H9 (cell line): Measurements from ENCODE around the gene MEGF10. TPM values are rescaled to one million over a fixed set of nuclear protein-coding genes. Genes with fewer than 3 reads are reported as not detected.

ENCODE experiments used
- DNase-seq: peaks from one replicate; pipeline ENCODE4 v3.0.0-alpha.2; 2017
- H2AFZ ChIP-seq: one replicate; pipeline ENCODE4 v1.6.1; 2013; ENCODE audit warnings: mild to moderate bottlenecking, low read length, control low read depth, moderate library complexity
- H2AK5ac ChIP-seq: 2 replicates; pipeline ENCODE4 v1.6.1; 2013; ENCODE audit warnings: low read length, control low read depth, mixed read lengths; ENCODE audit not compliant: insufficient read length
- H2BK120ac ChIP-seq: one replicate; pipeline ENCODE4 v1.6.1; 2013; ENCODE audit warnings: low read depth, mild to moderate bottlenecking, low read length, control low read depth, inconsistent platforms; ENCODE audit not compliant: poor library complexity, severe bottlenecking
- H2BK12ac ChIP-seq: 2 replicates; pipeline ENCODE4 v1.6.1; 2013; ENCODE audit warnings: low read length, control low read depth, mixed read lengths, low read depth; ENCODE audit not compliant: insufficient read length
- H2BK15ac ChIP-seq: 2 replicates; pipeline ENCODE4 v1.6.1; 2013; ENCODE audit warnings: low read depth, low read length, control low read depth
- H2BK20ac ChIP-seq: one replicate; pipeline ENCODE4 v1.6.1; 2013; ENCODE audit warnings: low read depth, mild to moderate bottlenecking, low read length, control low read depth, inconsistent platforms; ENCODE audit not compliant: poor library complexity, severe bottlenecking
- H2BK5ac ChIP-seq: 2 replicates; pipeline ENCODE4 v1.6.1; 2013; ENCODE audit warnings: low read length, control low read depth, mixed read lengths; ENCODE audit not compliant: insufficient read length
- H3K14ac ChIP-seq: 2 replicates; pipeline ENCODE4 v1.6.1; 2013; ENCODE audit warnings: low read length, control low read depth; ENCODE audit not compliant: insufficient read depth
- H3K18ac ChIP-seq: 2 replicates; pipeline ENCODE4 v1.6.1; 2013; ENCODE audit warnings: low read depth, mild to moderate bottlenecking, mixed read lengths, low read length, control low read depth; ENCODE audit not compliant: insufficient read length
- H3K23ac ChIP-seq: 2 replicates; pipeline ENCODE4 v1.6.1; 2013; ENCODE audit warnings: low read length, control low read depth, mixed read lengths, low read depth; ENCODE audit not compliant: insufficient read length
- H3K23me2 ChIP-seq: 2 replicates; pipeline ENCODE4 v1.6.1; 2013; ENCODE audit warnings: low read depth, mild to moderate bottlenecking, mixed read lengths, low read length, control low read depth; ENCODE audit not compliant: insufficient read length, poor library complexity, severe bottlenecking
- H3K27ac ChIP-seq: 2 replicates; pipeline ENCODE4 v1.5.1; 2013; ENCODE audit warnings: low read length, control low read depth, mixed read lengths, low read depth; ENCODE audit not compliant: insufficient read length
- H3K27me3 ChIP-seq: 2 replicates; pipeline ENCODE4 v1.6.1; 2013; ENCODE audit warnings: low read length, control low read depth, inconsistent platforms; ENCODE audit not compliant: insufficient read depth
- H3K4ac ChIP-seq: 2 replicates; pipeline ENCODE4 v1.6.1; 2013; ENCODE audit warnings: low read depth, mild to moderate bottlenecking, control low read depth, inconsistent platforms, low read length, moderate library complexity
- H3K4me1 ChIP-seq: 2 replicates; pipeline ENCODE4 v1.6.1; 2013; ENCODE audit warnings: low read length, control low read depth, inconsistent platforms; ENCODE audit not compliant: insufficient read depth
- H3K4me2 ChIP-seq: 2 replicates; pipeline ENCODE4 v1.6.1; 2013; ENCODE audit warnings: low read length, control low read depth, mixed read lengths; ENCODE audit not compliant: insufficient read length, insufficient read depth
- H3K56ac ChIP-seq: 2 replicates; pipeline ENCODE4 v1.6.1; 2013; ENCODE audit warnings: low read depth, mild to moderate bottlenecking, mixed read lengths, low read length, control low read depth; ENCODE audit not compliant: insufficient read length
- H3K79me1 ChIP-seq: 2 replicates; pipeline ENCODE4 v1.6.1; 2013; ENCODE audit warnings: low read depth, mild to moderate bottlenecking, moderate library complexity, low read length, control low read depth, inconsistent platforms; ENCODE audit not compliant: insufficient read depth, poor library complexity, severe bottlenecking
- H3K79me2 ChIP-seq: 2 replicates; pipeline ENCODE4 v1.6.1; 2013; ENCODE audit warnings: low read length, control low read depth, inconsistent platforms; ENCODE audit not compliant: insufficient read depth
- H3K9ac ChIP-seq: 2 replicates; pipeline ENCODE4 v1.6.1; 2013; ENCODE audit warnings: low read length, control low read depth, mixed read lengths; ENCODE audit not compliant: insufficient read length; ENCODE audit errors: extremely low read depth
- H3K9me3 ChIP-seq: one replicate; pipeline ENCODE4 v1.6.1; 2013; ENCODE audit warnings: low read depth, low read length, inconsistent platforms; ENCODE audit not compliant: control insufficient read depth
- H3T11ph ChIP-seq: one replicate; pipeline ENCODE4 v1.6.1; 2013; ENCODE audit warnings: mild to moderate bottlenecking, low read length, control low read depth, inconsistent platforms
- H4K20me1 ChIP-seq: one replicate; pipeline ENCODE4 v1.6.1; 2013; ENCODE audit not compliant: control insufficient read depth, insufficient read length, insufficient read depth
- H4K5ac ChIP-seq: 2 replicates; pipeline ENCODE4 v1.6.1; 2013; ENCODE audit warnings: low read depth, mild to moderate bottlenecking, mixed read lengths, low read length, control low read depth; ENCODE audit not compliant: insufficient read length
- H4K8ac ChIP-seq: replicated peaks from 2 replicates; pipeline ENCODE4 v1.6.1; 2013; ENCODE audit warnings: low read length, control low read depth, mixed read lengths, low read depth; ENCODE audit not compliant: insufficient read length
- H4K91ac ChIP-seq: 2 replicates; pipeline ENCODE4 v1.6.1; 2013; ENCODE audit warnings: low read depth, mild to moderate bottlenecking, moderate library complexity, mixed read lengths, low read length, control low read depth; ENCODE audit not compliant: insufficient read length
- H3K27ac Mint-ChIP-seq, 3 experiments: 2 replicates in 2 of 3; 3 replicates in 1 of 3; pipeline ENCODE4 v1.8.0; 2020 to 2021; ENCODE audit warnings: mixed read lengths in 3 of 3, mild to moderate bottlenecking in 1 of 3, moderate library complexity in 1 of 3
- H3K27me3 Mint-ChIP-seq: 2 replicates; pipeline ENCODE4 v1.8.0; 2021; ENCODE audit warnings: low read depth, mild to moderate bottlenecking, moderate library complexity, mixed read lengths
- H3K36me3 Mint-ChIP-seq, 3 experiments: 2 replicates in 2 of 3; 3 replicates in 1 of 3; pipeline ENCODE4 v1.8.0; 2020 to 2021; ENCODE audit warnings: low read depth in 3 of 3, mixed read lengths in 3 of 3; ENCODE audit not compliant: insufficient read depth in 1 of 3
- H3K4me1 Mint-ChIP-seq, 2 experiments: 2 replicates each; pipeline ENCODE4 v1.8.0; 2020; ENCODE audit warnings: mixed read lengths in 2 of 2
- H3K4me3 Mint-ChIP-seq, 2 experiments: 2 replicates in 1 of 2; 3 replicates in 1 of 2; pipeline ENCODE4 v1.8.0; 2020 to 2021; ENCODE audit warnings: mild to moderate bottlenecking in 2 of 2, mixed read lengths in 2 of 2, moderate library complexity in 1 of 2
- H3K9me3 Mint-ChIP-seq, 2 experiments: 2 replicates in 1 of 2; 3 replicates in 1 of 2; pipeline ENCODE4 v1.8.0; 2020; ENCODE audit warnings: mild to moderate bottlenecking in 2 of 2, mixed read lengths in 2 of 2, moderate library complexity in 1 of 2
- CTCF ChIP-seq: fragments of 200-600 bp; sonication (generic); conservative IDR thresholded peaks from 3 replicates; pipeline ENCODE4 v1.8.0; 2021; ENCODE audit warnings: antibody characterized with exemption, mild to moderate bottlenecking
- WGBS: extraction: QIAGEN DNeasy Blood & Tissue Kit; methylation state at CpG from one replicate; pipeline ENCODE4 v1.1.7; 2013; ENCODE audit warnings: missing lambda C conversion rate, low lambda C conversion rate, mixed read lengths; ENCODE audit not compliant: insufficient read length; ENCODE audit errors: extremely low coverage; 5-methylcytosine and 5-hydroxymethylcytosine counted together
- total RNA-seq: library from RNA; stranded (reverse); gene quantifications from 2 replicates; pipeline ENCODE4 v1.2.1, GENCODE V29; 2021

Gene MEGF10
- total RNA-seq, 1 experiment from 2014 or later = 36.5 TPM

DNA sequence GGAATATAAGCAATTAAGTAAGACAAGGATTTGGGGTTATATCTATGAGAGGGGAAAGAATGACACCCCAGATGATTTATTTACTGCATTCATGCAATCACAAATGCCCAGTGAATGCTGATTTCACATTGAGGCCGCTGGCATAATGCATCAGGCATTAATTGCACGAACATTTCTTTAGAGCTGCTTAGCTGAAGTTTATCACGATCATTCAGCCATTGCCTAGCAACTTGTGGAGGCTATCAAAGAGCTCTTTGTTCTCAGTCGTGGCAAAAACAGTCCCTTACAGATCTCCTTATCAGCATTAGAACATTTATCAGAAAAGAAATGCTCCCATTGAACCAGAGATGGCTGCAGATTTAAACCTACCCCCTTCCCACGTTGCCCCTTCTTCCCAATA, 138.2 kb downstream of the MEGF10 start:
- Mint-ChIP-seq H3K4me1 (peaks cover 0 to 8% of the 10 kb centered on the region in 2 experiments; a peak in 1 of 4 replicates), H3K36me3 (peaks cover 5 to 21% (median 19%) of the 10 kb centered on the region in 3 experiments; a peak in 6 of 7 replicates), H3K9me3 (no peaks in the 10 kb centered on the region), H3K27me3 (no peaks in the 10 kb centered on the region), H3K27ac (no peak overlapping the region), H3K4me3 (no peak overlapping the region)
- Histone ChIP-seq H3K4ac (no peak overlapping the region), H2AK5ac (no peak overlapping the region), H3K23ac (no peak overlapping the region), H3K9me3 (no peaks in the 10 kb centered on the region), H3K4me2 (no peak overlapping the region), H3T11ph (no peak overlapping the region), H4K5ac (no peak overlapping the region), H3K27ac (no peak overlapping the region), H3K79me2 (no peaks in the 10 kb centered on the region), H3K79me1 (no peaks in the 10 kb centered on the region), H2BK5ac (no peak overlapping the region), H2AFZ (no peak overlapping the region), H4K20me1 (no peaks in the 10 kb centered on the region), H2BK15ac (no peak overlapping the region), H2BK20ac (no peak overlapping the region), H3K56ac (no peak overlapping the region), H3K23me2 (no peaks in the 10 kb centered on the region), H3K4me1 (no peaks in the 10 kb centered on the region), H2BK12ac (no peak overlapping the region), H3K27me3 (no peaks in the 10 kb centered on the region), H2BK120ac (no peak overlapping the region), H3K9ac (no peak overlapping the region), H3K14ac (no peak overlapping the region), H4K8ac (no peak overlapping the region), H4K91ac (no peak overlapping the region), H3K18ac (no peak overlapping the region)
- DNase-seq = no peak
- no peak for TF ChIP-seq CTCF
- WGBS = no CpG with 5 or more reads among the region's 5 CpGs
